Ishikawa (cell line): Measurements from ENCODE around the gene DAAM1.

Experiments
- CREB1 ChIP-seq: IDR thresholded peaks from 2 replicates; pipeline ENCODE4 v1.6.1; 2012; ENCODE audit warnings: low read depth
- EGR1 ChIP-seq: IDR thresholded peaks from 2 replicates; pipeline ENCODE4 v1.6.1; 2012
- EP300 ChIP-seq: IDR thresholded peaks from 2 replicates; pipeline ENCODE4 v1.6.1; 2012; ENCODE audit warnings: borderline replicate concordance
- FOXM1 ChIP-seq: IDR thresholded peaks from 2 replicates; pipeline ENCODE4 v1.6.1; 2012; ENCODE audit warnings: low read depth, borderline replicate concordance
- NFIC ChIP-seq: IDR thresholded peaks from 2 replicates; pipeline ENCODE4 v1.6.1; 2012
- RAD21 ChIP-seq: IDR thresholded peaks from 2 replicates; pipeline ENCODE4 v1.6.1; 2012; ENCODE audit warnings: low read depth
- REST ChIP-seq: IDR thresholded peaks from 2 replicates; pipeline ENCODE4 v1.6.1; 2012; ENCODE audit warnings: low read depth, mild to moderate bottlenecking
- TAF1 ChIP-seq: IDR thresholded peaks from 2 replicates; pipeline ENCODE4 v1.6.1; 2012; ENCODE audit warnings: low read depth, mild to moderate bottlenecking
- TEAD4 ChIP-seq: IDR thresholded peaks from 2 replicates; pipeline ENCODE4 v1.6.1; 2012
- YY1 ChIP-seq: IDR thresholded peaks from 2 replicates; pipeline ENCODE4 v1.6.1; 2012; ENCODE audit warnings: low read depth
- ZBTB7A ChIP-seq: IDR thresholded peaks from 2 replicates; pipeline ENCODE4 v1.6.1; 2012; ENCODE audit warnings: low read depth
- TF ChIP-seq, protein P1 (sequence below): IDR thresholded peaks from 2 replicates; pipeline ENCODE4 v1.6.1; 2012
- TF ChIP-seq, protein P2 (sequence below): IDR thresholded peaks from 2 replicates; pipeline ENCODE4 v1.6.1; 2012

DNA sequence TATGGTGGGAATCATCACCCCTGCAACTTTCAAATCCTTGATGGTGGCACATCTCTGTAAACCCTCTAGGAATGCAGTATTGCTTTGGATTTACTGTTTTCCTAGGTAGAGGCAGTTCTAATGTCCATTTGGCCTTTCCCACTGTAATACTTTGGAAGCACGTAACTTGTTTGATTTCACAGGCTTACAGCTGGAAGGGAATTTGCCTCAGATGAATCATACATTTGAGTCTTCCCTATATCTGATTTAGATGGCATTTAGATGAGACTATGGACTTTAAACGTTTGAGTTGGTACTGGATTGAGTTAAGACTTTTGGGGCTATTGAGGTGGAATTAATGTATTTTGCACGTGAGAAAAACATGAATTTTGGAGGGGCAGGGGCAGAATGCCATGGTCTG is 35.9 kb downstream of the DAAM1 start:
- no peak for TF ChIP-seq EGR1
- TF ChIP-seq REST = no peak
- TF ChIP-seq TAF1 = no peak
- TF ChIP-seq NFIC = no peak
- TF ChIP-seq YY1 = no peak
- TF ChIP-seq, protein P1, sequence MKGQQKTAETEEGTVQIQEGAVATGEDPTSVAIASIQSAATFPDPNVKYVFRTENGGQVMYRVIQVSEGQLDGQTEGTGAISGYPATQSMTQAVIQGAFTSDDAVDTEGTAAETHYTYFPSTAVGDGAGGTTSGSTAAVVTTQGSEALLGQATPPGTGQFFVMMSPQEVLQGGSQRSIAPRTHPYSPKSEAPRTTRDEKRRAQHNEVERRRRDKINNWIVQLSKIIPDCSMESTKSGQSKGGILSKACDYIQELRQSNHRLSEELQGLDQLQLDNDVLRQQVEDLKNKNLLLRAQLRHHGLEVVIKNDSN = no peak
- no peak for TF ChIP-seq CREB1
- TF ChIP-seq ZBTB7A = no peak
- TF ChIP-seq, protein P2, sequence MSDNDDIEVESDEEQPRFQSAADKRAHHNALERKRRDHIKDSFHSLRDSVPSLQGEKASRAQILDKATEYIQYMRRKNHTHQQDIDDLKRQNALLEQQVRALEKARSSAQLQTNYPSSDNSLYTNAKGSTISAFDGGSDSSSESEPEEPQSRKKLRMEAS = no peak
- no peak for TF ChIP-seq TEAD4
- no peak for TF ChIP-seq RAD21
- TF ChIP-seq EP300 = no peak
- no peak for TF ChIP-seq FOXM1
